Thoracic aorta (tissue), 2 donors: ENCODE measurements around the gene FAM107B. TPM values are rescaled to one million over a fixed set of nuclear protein-coding genes. Genes with fewer than 3 reads are reported as not detected.

Source experiments
- ATAC-seq: fragments of 150-250 bp; one replicate; pipeline ENCODE4 v1.8.0; 2017; ENCODE audit warnings: low read depth; ENCODE audit not compliant: insufficient number of reproducible peaks, low FRiP score
- DNase-seq: peaks from one replicate; pipeline ENCODE4 v3.0.0-alpha.2; 2020; ENCODE audit warnings: low spot score
- H3K27ac ChIP-seq, 2 donors: fragments of 200-600 bp; sonication (generic); 1 replicate in 1 of 2; 2 replicates in 1 of 2; pipeline ENCODE4 v1.5.1; 2016; ENCODE audit warnings: mild to moderate bottlenecking in 2 of 2, moderate library complexity in 2 of 2
- H3K27me3 ChIP-seq: fragments of 200-600 bp; sonication (generic); replicated peaks from 2 replicates; pipeline ENCODE4 v1.6.0; 2016; ENCODE audit warnings: mild to moderate bottlenecking; ENCODE audit not compliant: insufficient read depth
- H3K36me3 ChIP-seq: fragments of 200-600 bp; sonication (generic); one replicate; pipeline ENCODE4 v1.5.1; 2016
- H3K4me1 ChIP-seq, 2 donors: fragments of 200-600 bp; sonication (generic); 1 replicate in 1 of 2; 2 replicates in 1 of 2; pipeline versions ENCODE4 v1.5.1 to v1.6.0; 2016; ENCODE audit warnings: low read depth in 2 of 2, mild to moderate bottlenecking in 1 of 2; ENCODE audit not compliant: control insufficient read depth in 1 of 2
- H3K4me3 ChIP-seq: fragments of 200-600 bp; sonication (generic); 2 replicates; pipeline ENCODE4 v1.5.1; 2016; ENCODE audit warnings: mild to moderate bottlenecking
- H3K9me3 ChIP-seq: fragments of 200-600 bp; sonication (generic); 2 replicates; pipeline ENCODE4 v1.5.1; 2016
- CTCF ChIP-seq: fragments of 200-600 bp; sonication (generic); IDR thresholded peaks from one replicate; pipeline ENCODE4 v1.5.1; 2019; ENCODE audit warnings: antibody characterized with exemption
- total RNA-seq, 2 donors: library from RNA; depleted of rRNA; stranded (reverse); fragments of >200 nt; gene quantifications; one replicate each; pipeline versions ENCODE4 v1.1.0 to v1.2.3, GENCODE V29; 2016

FAM107B gene
- total RNA-seq, 2 donors from 2014 or later, result 33.6 to 50.6 TPM

DNA sequence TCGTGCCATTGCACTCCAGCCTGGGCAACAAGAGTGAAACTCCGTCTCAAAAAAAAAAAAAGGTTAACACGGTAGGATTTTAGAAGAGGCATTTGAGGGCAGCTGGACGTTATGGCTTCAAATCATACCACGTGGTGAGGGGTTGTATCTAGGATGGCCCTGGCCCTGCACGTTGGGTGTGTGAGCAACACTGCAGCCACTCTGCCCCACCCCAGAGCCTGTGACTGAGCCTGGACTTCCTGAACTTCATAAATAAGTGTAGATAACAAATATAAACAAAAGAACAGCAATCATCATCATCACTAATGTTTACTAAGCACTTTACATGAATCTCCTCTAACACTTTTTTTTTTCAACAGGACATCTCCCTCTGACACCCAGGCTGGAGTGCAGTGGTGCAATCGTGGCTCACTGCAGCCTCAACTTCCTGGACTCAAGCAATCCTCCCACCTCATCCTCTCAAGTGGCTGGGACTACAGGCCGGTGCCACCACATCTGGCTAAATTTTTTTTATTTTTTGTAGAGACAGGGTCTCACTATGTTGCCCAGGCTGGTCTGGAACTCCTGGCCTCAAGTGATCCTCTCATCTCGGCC is 274.4 kb downstream of the FAM107B start:
- H3K4me1 ChIP-seq, result no peaks in the 10 kb centered on the region
- H3K27ac ChIP-seq, result no peak overlapping the region
- no peaks in the 10 kb centered on the region for H3K9me3 ChIP-seq
- H3K36me3 ChIP-seq, result no peaks in the 10 kb centered on the region
- no peak for TF ChIP-seq CTCF
- H3K4me3 ChIP-seq, result no peak overlapping the region
- no peaks in the 10 kb centered on the region for H3K27me3 ChIP-seq
- DNase-seq, result no peak
- no peak for ATAC-seq

GRCh38 chr10:14499601-14499904 is 275.1 kb downstream of the FAM107B start:
- Histone ChIP-seq H3K4me3 (no peak overlapping the region), H3K9me3 (no peaks in the 10 kb centered on the region), H3K27me3 (no peaks in the 10 kb centered on the region), H3K27ac (peak overlapping the region in 1 of 2 donors; percentile 63), H3K36me3 (no peaks in the 10 kb centered on the region), H3K4me1 (no peaks in the 10 kb centered on the region)
- ATAC-seq (no peak), DNase-seq (no peak)
- no peak for TF ChIP-seq CTCF

- no peaks in the 10 kb centered on the region for H3K4me1 ChIP-seq
- no peak overlapping the region for H3K4me3 ChIP-seq
- no peaks in the 10 kb centered on the region for H3K36me3 ChIP-seq
- H3K9me3 ChIP-seq, result no peaks in the 10 kb centered on the region
- H3K27ac ChIP-seq, result no peak overlapping the region
- no peak for ATAC-seq
- no peaks in the 10 kb centered on the region for H3K27me3 ChIP-seq
- TF ChIP-seq CTCF, result no peak
- no peak for DNase-seq
Observed at GRCh38 chr10:14498326-14498725, 276.4 kb downstream of the FAM107B start.

DNA sequence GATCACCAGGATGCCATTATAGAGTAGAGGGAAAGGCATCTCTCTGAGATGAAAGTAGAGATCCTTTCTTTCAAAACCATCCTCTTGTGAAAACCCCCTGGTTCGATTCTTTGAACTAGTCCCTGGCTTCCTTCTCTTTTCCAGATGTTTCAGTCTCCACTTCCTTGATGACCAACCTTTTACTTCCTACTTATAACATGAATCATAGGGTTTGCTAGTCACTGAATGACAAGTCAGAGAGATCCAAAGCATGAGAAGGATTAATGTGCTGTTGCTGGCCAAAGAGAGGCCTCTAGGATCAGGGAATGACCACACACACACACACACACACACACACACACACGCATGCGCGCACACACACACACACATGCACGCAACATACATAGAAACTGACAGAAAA is 282.9 kb downstream of the FAM107B start:
- Histone ChIP-seq H3K4me3 (no peak overlapping the region), H3K27ac (no peak overlapping the region), H3K27me3 (no peaks in the 10 kb centered on the region), H3K36me3 (no peaks in the 10 kb centered on the region), H3K9me3 (no peaks in the 10 kb centered on the region), H3K4me1 (peaks cover 0 to 14% of the 10 kb centered on the region in 2 donors)
- ATAC-seq (no peak), DNase-seq (no peak)
- TF ChIP-seq CTCF, result no peak

DNA sequence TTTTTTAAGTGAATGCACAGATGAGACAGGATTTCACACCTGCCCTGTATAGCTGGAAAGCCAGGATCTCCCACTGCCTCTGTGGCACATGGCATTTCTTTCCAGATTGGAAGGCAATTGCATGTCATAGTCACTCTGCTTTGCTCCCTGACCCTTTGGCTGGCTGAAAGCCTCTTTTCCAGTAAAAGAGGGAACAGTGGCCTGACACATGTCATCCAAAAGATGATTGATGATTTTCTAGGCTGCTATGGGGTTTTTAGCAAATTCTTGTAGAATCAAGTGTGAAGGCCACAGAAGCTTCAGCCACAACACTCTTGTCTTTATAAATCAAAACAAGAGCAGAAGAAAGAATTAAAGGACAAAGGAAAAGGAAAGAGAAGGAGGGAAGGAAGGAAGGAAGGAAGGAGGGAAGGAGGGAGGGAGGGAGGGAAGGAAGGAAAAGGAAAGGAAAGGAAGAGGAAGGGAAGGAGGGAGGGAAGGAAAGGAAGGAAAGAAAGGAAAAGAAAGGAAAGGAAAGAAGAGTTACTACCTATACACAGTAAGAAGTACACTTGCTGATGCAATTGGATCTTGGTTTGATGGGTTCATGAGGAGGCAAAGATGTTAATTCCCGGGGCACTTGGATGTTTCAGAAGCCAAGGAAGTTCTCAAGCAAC is 285.0 kb downstream of the FAM107B start:
- no peak for TF ChIP-seq CTCF
- H3K4me3 ChIP-seq, result no peak overlapping the region
- H3K9me3 ChIP-seq, result no peaks in the 10 kb centered on the region
- DNase-seq (no peak), ATAC-seq (no peak)
- H3K36me3 ChIP-seq, result no peaks in the 10 kb centered on the region
- peaks cover 0 to 15% of the 10 kb centered on the region in 2 donors for H3K4me1 ChIP-seq
- no peaks in the 10 kb centered on the region for H3K27me3 ChIP-seq
- no peak overlapping the region for H3K27ac ChIP-seq
